GM19455 (cell line): Measurements from ENCODE around the gene TIMP3.

Experiments
- ATAC-seq: cut with Tn5 transposase; IDR thresholded peaks from one replicate; pipeline ENCODE4 v1.9.1; 2021; ENCODE audit not compliant: unreplicated experiment

The TIMP3 gene

DNA sequence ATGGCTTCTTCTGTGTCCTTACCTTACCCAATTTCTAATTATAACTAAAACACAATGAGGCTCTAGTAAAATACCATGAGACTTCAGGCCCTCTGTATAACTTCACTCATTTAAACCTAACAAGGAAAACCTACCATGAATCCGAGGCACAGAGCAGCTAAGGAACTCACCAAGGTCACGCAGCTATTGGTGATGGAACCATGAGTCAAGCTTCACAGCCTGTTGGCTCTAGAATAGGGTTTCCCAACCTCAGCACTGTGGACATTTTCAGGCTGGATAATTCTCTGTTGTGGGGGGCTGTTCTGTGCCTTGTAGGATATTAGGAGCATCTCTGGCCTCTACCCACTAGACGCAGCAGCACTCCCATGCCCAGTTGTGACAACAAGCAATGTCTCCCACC lies 75.7 kb downstream of the TIMP3 start:
- no peak for ATAC-seq

- no peak for ATAC-seq
Measured at GRCh38 chr22:32879550-32879949, 78.0 kb downstream of the TIMP3 start.

- ATAC-seq, result no peak
Measured at GRCh38 chr22:32880061-32880460, 78.6 kb downstream of the TIMP3 start.

- no peak for ATAC-seq
Measured at GRCh38 chr22:32880505-32880892, 79.0 kb downstream of the TIMP3 start.

DNA sequence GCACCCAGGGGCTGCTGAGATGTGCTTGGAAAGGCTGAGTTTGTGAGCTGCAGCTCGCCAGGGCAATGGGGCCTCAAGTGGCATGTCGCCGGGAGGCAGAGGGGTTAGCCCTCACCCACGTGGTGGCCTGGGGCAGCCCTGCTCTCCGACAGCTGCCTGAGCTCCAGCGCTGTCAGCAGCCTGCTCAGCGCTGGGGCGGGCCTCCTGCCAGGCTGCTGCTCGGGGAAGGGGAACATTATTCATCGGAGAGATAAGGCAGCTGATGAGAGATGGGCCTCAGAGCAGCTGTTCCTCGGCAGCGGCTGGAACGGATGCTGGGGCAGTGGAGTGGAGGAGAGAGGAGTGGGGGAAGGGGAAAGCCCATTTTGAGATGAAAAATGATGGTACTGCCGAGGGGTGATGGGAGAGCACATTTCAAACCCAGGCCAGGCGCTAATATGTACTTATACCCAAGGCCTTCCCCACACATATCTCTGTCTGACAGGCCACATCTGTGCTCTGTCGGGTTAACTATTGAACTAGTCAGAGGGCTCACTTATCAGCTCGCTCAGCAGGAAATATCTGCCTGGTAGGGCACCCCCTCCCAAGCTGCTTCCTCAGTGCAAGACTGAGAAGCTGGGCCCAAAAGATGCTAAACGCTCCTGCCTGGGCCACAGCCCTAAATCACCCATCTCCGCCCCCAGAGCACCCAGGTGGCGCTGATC lies 79.5 kb downstream of the TIMP3 start:
- no peak for ATAC-seq

DNA sequence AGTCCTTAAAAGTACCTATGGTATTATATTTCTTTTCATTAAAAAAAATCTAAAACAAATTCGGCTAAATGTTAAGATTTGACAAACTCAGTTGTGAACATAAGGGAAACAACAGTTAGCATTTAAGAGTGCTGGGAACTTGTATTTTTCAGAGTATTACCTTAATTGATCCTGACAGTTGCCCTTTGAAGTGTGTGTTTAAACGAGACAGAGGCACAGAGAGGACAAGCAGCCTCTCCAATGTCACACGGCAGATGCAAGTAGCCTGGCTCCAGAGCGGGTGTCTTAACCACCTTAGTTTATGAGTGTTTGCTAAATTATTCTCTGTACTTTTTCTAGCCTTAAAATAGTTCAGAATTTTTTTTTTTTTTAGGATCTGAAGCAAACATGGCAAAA lies 80.9 kb downstream of the TIMP3 start:
- no peak for ATAC-seq

GRCh38 chr22:32882774-32883530 lies 81.4 kb downstream of the TIMP3 start:
- ATAC-seq, result no peak

- no peak for ATAC-seq
Measured at GRCh38 chr22:32887324-32887980, 85.9 kb downstream of the TIMP3 start.

DNA sequence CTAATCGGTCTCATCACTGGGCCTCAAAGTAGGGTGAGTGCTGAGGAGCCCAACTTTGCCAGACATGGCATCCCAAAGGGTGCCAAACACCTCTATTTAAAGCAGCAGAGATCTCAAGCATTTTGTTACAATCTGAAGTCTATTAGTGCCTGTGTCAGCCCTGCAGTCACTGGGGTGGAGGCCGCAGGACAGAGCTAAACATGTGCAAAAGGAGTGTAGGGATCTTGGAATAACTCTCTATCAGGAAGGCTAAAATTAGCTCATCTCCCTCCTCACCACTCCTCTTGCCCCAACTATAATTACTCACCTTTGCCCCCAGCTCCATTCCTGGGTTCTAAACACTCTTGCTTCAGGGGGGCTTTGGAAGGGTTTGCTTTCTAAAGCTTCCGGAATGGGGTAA lies 87.5 kb downstream of the TIMP3 start:
- no peak for ATAC-seq

GRCh38 chr22:32896891-32897290 lies 95.4 kb downstream of the TIMP3 start:
- no peak for ATAC-seq

- no peak for ATAC-seq
Measured at GRCh38 chr22:32897400-32897799, 95.9 kb downstream of the TIMP3 start.

- ATAC-seq, result no peak
Measured at GRCh38 chr22:32900886-32901635, 99.6 kb downstream of the TIMP3 start.

GRCh38 chr22:32901925-32902324 lies 100.4 kb downstream of the TIMP3 start:
- ATAC-seq, result no peak

GRCh38 chr22:32903507-32903906 lies 102.0 kb downstream of the TIMP3 start:
- ATAC-seq, result no peak

GRCh38 chr22:32904044-32904443 lies 102.5 kb downstream of the TIMP3 start:
- ATAC-seq, result no peak

- ATAC-seq, result no peak
Measured at GRCh38 chr22:32905400-32905799, 103.9 kb downstream of the TIMP3 start.

DNA sequence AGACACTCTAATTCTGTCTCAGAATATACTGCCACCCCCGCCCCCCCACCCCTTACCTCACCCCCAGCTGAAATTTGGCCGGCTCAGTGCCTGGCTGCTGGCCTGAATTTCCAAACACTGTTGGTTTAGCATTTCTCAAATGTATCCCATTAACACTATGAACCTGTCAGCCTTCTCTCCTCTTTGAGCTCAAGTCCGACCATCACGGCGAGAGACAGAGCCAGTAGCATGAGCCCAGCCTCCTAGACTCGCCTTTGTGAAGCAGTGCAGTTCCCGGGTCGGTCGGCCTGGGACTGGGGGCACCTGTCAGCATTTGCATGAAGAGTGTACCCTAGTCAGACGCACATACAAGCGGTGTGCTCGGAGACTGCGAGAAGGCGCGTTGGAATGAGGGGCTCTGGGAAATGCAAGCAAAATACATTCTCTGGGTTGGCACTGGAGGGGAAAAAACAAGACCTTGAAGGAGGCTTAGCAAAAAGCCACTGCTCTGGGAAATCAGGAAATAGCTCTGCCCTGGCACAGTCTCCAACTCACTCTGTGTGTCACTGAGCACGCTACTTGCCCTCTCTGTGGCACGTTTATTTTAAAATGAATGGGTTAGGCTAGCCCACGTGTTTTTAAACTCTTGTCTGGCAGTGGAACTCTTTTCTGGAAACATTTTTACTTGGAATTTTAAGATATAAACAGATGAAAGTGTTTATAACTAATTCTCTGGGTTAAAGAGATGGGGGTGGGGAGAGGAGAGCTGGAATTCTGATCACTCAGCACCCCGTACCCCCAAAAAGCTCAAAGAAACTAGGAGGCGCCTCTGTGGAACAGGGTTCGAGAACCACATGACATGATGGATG lies 108.3 kb downstream of the TIMP3 start:
- no peak for ATAC-seq

- ATAC-seq, result no peak
Measured at GRCh38 chr22:32910429-32910772, 108.9 kb downstream of the TIMP3 start.

GRCh38 chr22:32911503-32911902 lies 110.0 kb downstream of the TIMP3 start:
- no peak for ATAC-seq
